ENCODE measurements around the gene TMEM63A.

DNA sequence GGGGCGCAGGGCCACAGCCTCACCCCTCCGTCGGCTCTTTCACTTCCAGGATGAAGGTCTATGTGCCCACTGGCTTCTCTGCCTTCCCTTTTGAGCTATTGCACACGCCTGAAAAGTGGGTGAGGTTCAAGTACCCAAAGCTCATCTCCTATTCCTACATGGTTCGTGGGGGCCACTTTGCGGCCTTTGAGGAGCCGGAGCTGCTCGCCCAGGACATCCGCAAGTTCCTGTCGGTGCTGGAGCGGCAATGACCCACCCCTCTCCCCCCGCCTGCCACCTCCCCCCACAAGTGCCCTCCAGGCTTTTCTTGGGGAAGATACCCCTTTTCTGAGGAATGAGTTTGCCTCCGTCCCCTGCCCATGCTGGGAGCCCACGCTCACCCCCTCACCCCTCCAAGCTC, 37.1 kb downstream of the TMEM63A start:
- TF ChIP-seq POLR2A (IDR thresholded peaks at IDR 0.05) (no peak), POLR2AphosphoS5 (IDR thresholded peaks at IDR 0.05) (no peak)
- TF ChIP-seq, protein P1, sequence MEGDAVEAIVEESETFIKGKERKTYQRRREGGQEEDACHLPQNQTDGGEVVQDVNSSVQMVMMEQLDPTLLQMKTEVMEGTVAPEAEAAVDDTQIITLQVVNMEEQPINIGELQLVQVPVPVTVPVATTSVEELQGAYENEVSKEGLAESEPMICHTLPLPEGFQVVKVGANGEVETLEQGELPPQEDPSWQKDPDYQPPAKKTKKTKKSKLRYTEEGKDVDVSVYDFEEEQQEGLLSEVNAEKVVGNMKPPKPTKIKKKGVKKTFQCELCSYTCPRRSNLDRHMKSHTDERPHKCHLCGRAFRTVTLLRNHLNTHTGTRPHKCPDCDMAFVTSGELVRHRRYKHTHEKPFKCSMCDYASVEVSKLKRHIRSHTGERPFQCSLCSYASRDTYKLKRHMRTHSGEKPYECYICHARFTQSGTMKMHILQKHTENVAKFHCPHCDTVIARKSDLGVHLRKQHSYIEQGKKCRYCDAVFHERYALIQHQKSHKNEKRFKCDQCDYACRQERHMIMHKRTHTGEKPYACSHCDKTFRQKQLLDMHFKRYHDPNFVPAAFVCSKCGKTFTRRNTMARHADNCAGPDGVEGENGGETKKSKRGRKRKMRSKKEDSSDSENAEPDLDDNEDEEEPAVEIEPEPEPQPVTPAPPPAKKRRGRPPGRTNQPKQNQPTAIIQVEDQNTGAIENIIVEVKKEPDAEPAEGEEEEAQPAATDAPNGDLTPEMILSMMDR (IDR thresholded peaks at IDR 0.05 in 8 of 11, conservative IDR thresholded peaks at IDR 0.05 in 3 of 11): no peak

All from spleen (tissue), 7 donors.